Colonic mucosa (tissue), 4 donors: ENCODE measurements around the gene SPAG16. TPM values are rescaled to one million over a fixed set of nuclear protein-coding genes. Genes with fewer than 3 reads are reported as not detected.

Source experiments
- DNase-seq: peaks from one replicate; pipeline ENCODE4 v3.0.0-alpha.2; 2020
- H3K27ac ChIP-seq: fragments of 200-600 bp; one replicate; pipeline ENCODE4 v1.8.0; 2021
- H3K27me3 ChIP-seq: fragments of 200-600 bp; one replicate; pipeline ENCODE4 v1.8.0; 2021
- H3K36me3 ChIP-seq: fragments of 200-600 bp; one replicate; pipeline ENCODE4 v1.8.0; 2021
- H3K4me1 ChIP-seq: fragments of 200-600 bp; one replicate; pipeline ENCODE4 v1.8.0; 2021; ENCODE audit warnings: mild to moderate bottlenecking
- H3K4me3 ChIP-seq: fragments of 200-600 bp; one replicate; pipeline ENCODE4 v1.8.0; 2021
- H3K9ac ChIP-seq, 2 donors: one replicate each; pipeline ENCODE4 v1.7.0; 2013; ENCODE audit warnings: control low read depth in 2 of 2, low read depth in 2 of 2, low read length in 2 of 2
- H3K9me3 ChIP-seq: fragments of 200-600 bp; one replicate; pipeline ENCODE4 v1.8.0; 2021
- intact Hi-C: fragments of 100-400 bp; cut with DNase I; formaldehyde crosslinking; loops from one replicate; pipeline ENCODE4 v1.14.1; 2022
- total RNA-seq, 2 donors: library from RNA; stranded (reverse); fragmentation: NEBNext Ultra II Directional in 1 of 2; extraction: Animal tissue kit (Norgen Biotek cat#: 25700) in 1 of 2; gene quantifications; one replicate each; pipeline ENCODE4 v1.2.1, GENCODE V29; 2021
- TF ChIP-seq, protein P1 (sequence below): fragments of 200-600 bp; IDR thresholded peaks from one replicate; pipeline ENCODE4 v1.8.0; 2022; ENCODE audit warnings: antibody characterized with exemption, mild to moderate bottlenecking
- donor health status: healthy.
- donor health status: DM: no; HTN: no; CAD: no.
- donor health status: DM: no; HTN: no; CAD: no.

SPAG16 gene
- total RNA-seq, 2 donors from 2014 or later: 18.6 to 25.5 TPM

DNA sequence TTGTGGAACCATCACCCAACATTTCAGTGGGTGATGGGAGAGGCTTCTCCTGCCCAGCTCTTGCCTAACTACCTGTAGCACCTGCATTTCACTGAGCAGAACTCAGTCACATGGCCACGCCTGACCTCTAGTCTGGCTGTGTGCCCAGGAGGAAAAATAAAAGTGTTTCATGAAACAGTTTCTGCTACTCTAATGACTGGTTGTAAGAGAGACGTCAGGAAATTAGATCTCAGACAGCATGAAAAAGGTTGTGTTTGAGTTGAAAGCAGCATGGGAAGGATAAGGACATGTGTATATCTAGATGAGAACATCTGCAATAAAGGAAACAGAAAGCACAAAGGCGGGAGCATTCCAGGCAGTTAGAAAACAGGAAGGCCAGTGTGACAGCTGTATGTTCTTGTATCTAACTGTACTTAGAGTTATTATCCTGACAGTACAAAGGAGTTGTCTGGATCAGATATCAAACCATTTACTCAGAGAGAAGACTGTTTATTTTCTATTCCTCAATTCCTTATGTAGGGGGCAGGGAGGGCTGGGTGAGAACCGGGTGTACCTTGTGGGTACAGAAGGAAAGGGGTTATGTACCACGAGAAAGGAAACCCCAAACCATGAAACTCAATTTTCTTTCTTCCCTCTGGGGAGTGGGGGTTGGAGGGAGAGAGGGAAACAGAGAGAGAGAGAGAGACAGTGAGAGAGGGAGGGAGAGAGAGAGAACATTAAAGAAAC lies 819.2 kb downstream of the SPAG16 start:
- H3K27ac ChIP-seq: no peak overlapping the region
- H3K4me3 ChIP-seq: no peak overlapping the region
- intact Hi-C loops: no loop called here
- no peaks in the 10 kb centered on the region for H3K36me3 ChIP-seq
- no peaks in the 10 kb centered on the region for H3K4me1 ChIP-seq
- H3K9me3 ChIP-seq: no peaks in the 10 kb centered on the region
- TF ChIP-seq, protein P1, sequence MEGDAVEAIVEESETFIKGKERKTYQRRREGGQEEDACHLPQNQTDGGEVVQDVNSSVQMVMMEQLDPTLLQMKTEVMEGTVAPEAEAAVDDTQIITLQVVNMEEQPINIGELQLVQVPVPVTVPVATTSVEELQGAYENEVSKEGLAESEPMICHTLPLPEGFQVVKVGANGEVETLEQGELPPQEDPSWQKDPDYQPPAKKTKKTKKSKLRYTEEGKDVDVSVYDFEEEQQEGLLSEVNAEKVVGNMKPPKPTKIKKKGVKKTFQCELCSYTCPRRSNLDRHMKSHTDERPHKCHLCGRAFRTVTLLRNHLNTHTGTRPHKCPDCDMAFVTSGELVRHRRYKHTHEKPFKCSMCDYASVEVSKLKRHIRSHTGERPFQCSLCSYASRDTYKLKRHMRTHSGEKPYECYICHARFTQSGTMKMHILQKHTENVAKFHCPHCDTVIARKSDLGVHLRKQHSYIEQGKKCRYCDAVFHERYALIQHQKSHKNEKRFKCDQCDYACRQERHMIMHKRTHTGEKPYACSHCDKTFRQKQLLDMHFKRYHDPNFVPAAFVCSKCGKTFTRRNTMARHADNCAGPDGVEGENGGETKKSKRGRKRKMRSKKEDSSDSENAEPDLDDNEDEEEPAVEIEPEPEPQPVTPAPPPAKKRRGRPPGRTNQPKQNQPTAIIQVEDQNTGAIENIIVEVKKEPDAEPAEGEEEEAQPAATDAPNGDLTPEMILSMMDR: no peak
- DNase-seq: peak; percentile 44
- no peaks in the 10 kb centered on the region for H3K27me3 ChIP-seq
- no peak overlapping the region for H3K9ac ChIP-seq

DNA sequence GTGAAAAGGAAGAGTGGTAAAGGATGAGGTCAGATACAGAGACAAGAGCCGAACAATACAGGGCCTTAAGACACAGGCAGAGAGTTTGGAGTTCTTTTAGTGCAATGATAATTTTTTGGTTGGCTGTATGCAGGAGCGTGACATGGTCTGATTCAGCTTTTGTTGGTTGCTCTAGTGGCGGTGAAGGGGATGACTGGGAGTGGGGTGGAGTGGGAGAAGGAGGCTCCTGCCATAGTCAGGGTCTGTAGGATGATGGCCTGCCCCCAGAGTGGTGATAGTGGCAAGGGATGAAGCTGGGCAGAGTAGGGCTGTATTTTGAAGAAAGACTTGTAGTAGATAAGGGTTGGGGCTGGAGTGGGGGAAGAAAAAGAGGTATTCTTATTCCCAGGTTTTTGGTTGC lies 820.0 kb downstream of the SPAG16 start:
- H3K27ac ChIP-seq: no peak overlapping the region

DNA sequence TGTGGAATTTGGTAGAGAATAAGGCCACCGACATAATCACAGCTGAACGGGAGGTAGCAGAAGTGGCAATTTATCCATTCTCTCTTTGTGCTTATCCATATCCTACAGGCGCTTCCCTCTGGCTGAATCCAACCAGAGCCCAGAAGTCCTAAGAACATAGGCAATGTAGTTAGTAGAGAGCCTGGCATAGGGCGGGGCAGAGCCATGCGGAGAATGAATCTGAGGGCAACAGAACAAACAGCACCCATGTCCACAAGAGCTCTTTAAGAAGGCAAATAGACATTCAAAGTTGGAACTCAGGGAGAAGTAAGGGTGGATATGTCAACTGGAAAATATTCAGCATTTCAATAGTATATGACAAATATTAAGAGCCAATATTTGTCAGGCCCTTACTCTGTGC lies 820.7 kb downstream of the SPAG16 start:
- H3K4me3 ChIP-seq: no peak overlapping the region
- no peaks in the 10 kb centered on the region for H3K4me1 ChIP-seq
- no peaks in the 10 kb centered on the region for H3K27me3 ChIP-seq
- H3K9ac ChIP-seq: no peak overlapping the region
- H3K9me3 ChIP-seq: no peaks in the 10 kb centered on the region
- DNase-seq: no peak
- TF ChIP-seq, protein P1: no peak
- no peak overlapping the region for H3K27ac ChIP-seq
- intact Hi-C loops: no loop called here
- no peaks in the 10 kb centered on the region for H3K36me3 ChIP-seq

More for the DNA sequence above, 820.0 kb downstream of the SPAG16 start:
- Histone ChIP-seq H3K27me3 (no peaks in the 10 kb centered on the region), H3K36me3 (no peaks in the 10 kb centered on the region), H3K4me1 (no peaks in the 10 kb centered on the region), H3K4me3 (no peak overlapping the region), H3K9me3 (no peaks in the 10 kb centered on the region), H3K9ac (no peak overlapping the region)
- intact Hi-C loops: no loop called here
- TF ChIP-seq, protein P1: no peak
- DNase-seq: no peak

DNA sequence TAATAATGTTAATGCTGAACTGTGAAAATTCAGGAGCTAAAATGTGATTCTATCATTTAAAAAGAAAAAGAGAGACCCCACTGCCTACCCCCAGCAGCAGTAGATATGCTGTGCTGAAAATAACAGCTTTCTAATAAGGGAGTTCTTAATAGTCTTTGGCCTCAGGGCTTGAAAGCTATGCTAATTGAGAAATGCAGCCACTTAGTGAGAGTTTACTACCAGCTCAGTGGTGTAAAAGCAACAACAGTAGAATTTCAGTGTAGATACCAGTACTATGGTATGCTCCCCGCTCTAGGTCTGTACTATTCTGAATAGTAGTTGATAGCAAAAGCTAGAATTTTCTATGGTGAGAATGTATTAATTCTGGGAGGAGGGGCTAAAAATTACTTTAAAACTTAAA lies 823.5 kb downstream of the SPAG16 start:
- no peaks in the 10 kb centered on the region for H3K4me1 ChIP-seq
- H3K4me3 ChIP-seq: no peak overlapping the region
- no peak for DNase-seq
- no peak overlapping the region for H3K9ac ChIP-seq
- H3K36me3 ChIP-seq: no peaks in the 10 kb centered on the region
- no peaks in the 10 kb centered on the region for H3K27me3 ChIP-seq
- no peaks in the 10 kb centered on the region for H3K9me3 ChIP-seq
- TF ChIP-seq, protein P1: no peak
- no peak overlapping the region for H3K27ac ChIP-seq
- intact Hi-C loops: no loop called here

DNA sequence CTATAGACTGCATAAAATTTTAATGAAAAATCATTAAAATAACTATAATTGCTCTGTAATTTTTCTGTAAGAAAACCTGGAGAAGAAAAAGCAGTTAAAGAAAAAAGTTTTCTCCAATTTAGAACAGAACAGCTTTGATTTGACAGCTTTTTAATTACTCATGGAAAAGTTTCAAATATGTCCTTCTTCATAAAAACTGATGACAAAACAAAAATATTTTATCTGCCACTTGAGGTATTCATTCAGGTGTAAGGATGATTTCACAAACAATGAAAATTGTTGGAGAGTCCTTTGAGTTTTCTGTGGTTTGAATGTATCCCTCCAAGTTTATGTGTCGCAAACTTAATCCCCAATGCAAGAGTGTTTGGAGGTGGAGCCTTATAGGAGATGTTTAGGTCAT lies 824.3 kb downstream of the SPAG16 start:
- TF ChIP-seq, protein P1: no peak
- no peaks in the 10 kb centered on the region for H3K36me3 ChIP-seq
- H3K4me1 ChIP-seq: no peaks in the 10 kb centered on the region
- H3K9ac ChIP-seq: no peak overlapping the region
- DNase-seq: no peak
- H3K4me3 ChIP-seq: no peak overlapping the region
- no peaks in the 10 kb centered on the region for H3K9me3 ChIP-seq
- H3K27ac ChIP-seq: no peak overlapping the region
- no peaks in the 10 kb centered on the region for H3K27me3 ChIP-seq
- intact Hi-C loops: no loop called here
